ENCODE data around the gene PLA2R1. TPM values are rescaled to one million over a fixed set of nuclear protein-coding genes. Genes with fewer than 3 reads are reported as not detected.
"Not testable (repeated sequence)": the region's sequence is repeated elsewhere in the genome, so short reads cannot be mapped to it uniquely, and the experiment has no call there.

The PLA2R1 gene
- total RNA-seq, 1 experiment from 2014 or later: 2.3 TPM

DNA sequence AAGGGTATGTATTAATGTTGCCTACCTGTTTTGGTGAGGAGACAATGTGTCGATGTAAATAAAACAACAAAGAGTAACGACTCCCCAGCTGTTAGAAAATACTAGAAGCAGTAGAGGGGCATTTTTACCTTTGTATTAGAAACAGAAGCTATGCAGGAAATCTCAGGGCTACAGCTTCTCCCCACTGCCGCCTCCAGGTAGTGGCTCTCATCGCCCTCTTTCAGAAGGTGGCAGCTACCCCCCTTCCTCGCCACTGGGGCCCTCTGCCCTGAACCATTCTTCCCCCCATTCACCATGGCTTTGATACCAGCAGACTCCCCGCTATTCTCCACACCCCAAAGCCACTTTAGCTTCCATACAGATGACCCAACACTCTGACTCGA is 6.7 kb downstream of the PLA2R1 start:
- DNase-seq (ENCODE audit: low read depth in 1 of 2, low spot score in 2 of 2): no peak
- Histone ChIP-seq H3K4me3 (no peak overlapping the region), H3K36me3 (no peaks in the 10 kb centered on the region), H3K27me3 (replicated peaks) (0 out of 2 replicates have a peak, but pooled peaks cover 3% of the 10 kb centered on the region), H3K27ac (no peak overlapping the region), H3K4me1 (replicated peaks) (no peaks in the 10 kb centered on the region), H3K9me3 (replicated peaks) (no peaks in the 10 kb centered on the region)

DNA sequence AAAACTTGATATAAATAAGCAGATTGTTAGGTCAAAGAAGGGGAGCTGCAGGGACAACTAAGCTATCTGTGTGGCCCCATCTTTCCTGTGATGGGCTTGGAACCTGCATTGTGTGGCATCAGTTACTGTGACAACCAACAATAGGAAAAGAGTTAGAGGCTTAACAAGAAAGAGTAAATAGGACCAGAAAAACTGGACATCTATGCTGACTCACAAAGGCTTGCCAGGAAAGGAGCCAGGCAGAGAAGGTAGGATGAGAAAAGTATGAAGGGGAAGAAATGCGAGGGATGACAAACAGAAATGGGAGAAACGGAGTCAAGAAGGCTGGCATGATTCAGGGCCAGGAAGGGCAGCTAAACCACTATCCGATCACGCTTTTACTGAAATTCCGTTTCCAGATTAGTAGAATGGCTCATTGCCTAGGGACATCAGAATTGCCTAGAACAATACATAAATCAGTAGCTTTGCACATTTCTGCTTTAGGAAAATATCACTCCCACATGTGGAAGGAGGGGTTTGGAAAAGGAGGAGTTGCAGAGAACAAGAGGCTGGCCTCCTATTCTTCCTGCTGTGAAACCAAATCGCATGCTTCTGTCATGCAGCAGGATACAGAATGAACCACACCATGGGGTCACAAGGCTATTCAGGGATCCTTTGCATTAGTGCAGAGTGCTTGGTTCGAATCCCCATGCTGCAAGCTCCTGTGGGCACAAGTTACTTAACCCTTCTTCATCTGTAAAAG is 7.3 kb downstream of the PLA2R1 start:
- Histone ChIP-seq H3K27ac (no peak overlapping the region), H3K9me3 (replicated peaks) (no peaks in the 10 kb centered on the region), H3K27me3 (replicated peaks) (0 out of 2 replicates have a peak, but pooled peaks cover 3% of the 10 kb centered on the region), H3K4me3 (no peak overlapping the region), H3K36me3 (no peaks in the 10 kb centered on the region), H3K4me1 (replicated peaks) (no peaks in the 10 kb centered on the region)
- DNase-seq (ENCODE audit: low read depth in 1 of 2, low spot score in 2 of 2): no peak

- no peaks in the 10 kb centered on the region for H3K36me3 ChIP-seq
- H3K4me1 ChIP-seq (replicated peaks): no peaks in the 10 kb centered on the region
- H3K9me3 ChIP-seq (replicated peaks): no peaks in the 10 kb centered on the region
- H3K27me3 ChIP-seq (replicated peaks): 0 out of 2 replicates have a peak, but pooled peaks cover 3% of the 10 kb centered on the region
- H3K4me3 ChIP-seq: no peak overlapping the region
- no peak overlapping the region for H3K27ac ChIP-seq
- DNase-seq (ENCODE audit: low read depth in 1 of 2, low spot score in 2 of 2): no peak
Observed at GRCh38 chr2:160053946-160054345, 8.5 kb downstream of the PLA2R1 start.

DNA sequence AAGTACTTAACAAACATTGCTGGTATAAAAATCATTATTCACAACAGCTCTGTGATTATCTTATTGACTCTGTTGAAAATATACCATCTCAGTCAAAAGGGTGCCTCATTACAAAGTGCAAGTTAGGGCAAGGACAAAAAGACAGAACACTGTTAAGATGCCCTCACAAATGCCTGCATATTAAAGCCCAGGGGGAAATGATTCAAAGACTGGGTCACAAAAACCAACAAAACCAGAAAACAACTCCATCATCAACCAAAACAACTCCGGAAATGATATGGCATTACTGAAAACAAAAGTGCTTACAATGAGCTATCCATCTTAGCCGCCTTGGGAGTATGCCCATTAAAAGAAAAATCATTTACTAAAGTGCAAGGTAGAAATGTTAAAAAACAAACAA is 9.9 kb downstream of the PLA2R1 start:
- Histone ChIP-seq H3K27me3 (replicated peaks) (0 out of 2 replicates have a peak, but pooled peaks cover 3% of the 10 kb centered on the region), H3K36me3 (no peaks in the 10 kb centered on the region), H3K9me3 (replicated peaks) (no peaks in the 10 kb centered on the region), H3K27ac (no peak overlapping the region), H3K4me3 (no peak overlapping the region), H3K4me1 (replicated peaks) (no peaks in the 10 kb centered on the region)
- DNase-seq (ENCODE audit: low read depth in 1 of 2, low spot score in 2 of 2): no peak

DNA sequence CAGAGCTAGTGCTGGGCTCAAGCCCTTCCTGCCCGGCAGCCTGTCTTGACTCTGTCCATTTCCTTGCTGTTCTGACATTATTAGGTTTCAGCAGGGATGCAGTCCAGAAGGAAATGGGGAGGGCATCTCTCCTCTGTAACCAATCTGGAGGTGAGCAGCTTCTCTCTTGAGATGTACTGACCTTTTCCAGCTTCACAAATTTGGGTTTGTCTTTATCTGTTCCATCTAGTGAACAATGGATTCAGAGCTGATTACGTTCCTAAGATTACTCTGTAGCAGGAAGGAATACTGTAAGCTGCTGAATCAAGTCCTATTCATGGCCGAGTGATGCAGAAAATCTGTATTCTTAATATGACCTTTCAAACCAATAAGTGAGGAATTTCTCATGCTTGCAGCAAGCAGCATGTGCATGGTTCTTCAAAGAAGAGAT is 11.0 kb downstream of the PLA2R1 start:
- Histone ChIP-seq H3K27me3 (replicated peaks) (0 out of 2 replicates have a peak, but pooled peaks cover 3% of the 10 kb centered on the region), H3K27ac (no peak overlapping the region), H3K36me3 (no peaks in the 10 kb centered on the region), H3K4me3 (no peak overlapping the region), H3K9me3 (replicated peaks) (no peaks in the 10 kb centered on the region), H3K4me1 (replicated peaks) (no peaks in the 10 kb centered on the region)
- DNase-seq (ENCODE audit: low read depth in 1 of 2, low spot score in 2 of 2): no peak

DNA sequence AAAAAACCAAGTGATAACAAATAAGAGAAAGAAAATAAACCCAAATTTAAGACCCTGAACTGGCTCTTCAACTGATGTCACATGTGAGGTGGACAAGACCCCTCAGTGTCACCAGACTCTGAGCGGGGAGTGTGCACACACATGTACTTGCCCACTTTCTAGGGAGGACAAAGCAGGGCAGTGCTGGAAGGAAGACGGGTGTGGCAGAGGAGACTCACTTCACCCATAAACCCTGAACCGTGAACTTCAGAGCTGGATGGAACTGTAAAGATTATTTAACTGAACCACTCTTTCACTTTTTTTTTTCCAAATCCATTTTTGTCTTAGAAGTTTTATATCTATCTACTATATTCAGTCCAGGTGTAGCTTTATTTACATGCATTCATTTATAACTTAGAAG is 12.3 kb downstream of the PLA2R1 start:
- no peak for DNase-seq (ENCODE audit: low read depth in 1 of 2, low spot score in 2 of 2)
- 0 out of 2 replicates have a peak, but pooled peaks cover 3% of the 10 kb centered on the region for H3K27me3 ChIP-seq (replicated peaks)
- no peak overlapping the region for H3K4me3 ChIP-seq
- H3K27ac ChIP-seq: no peak overlapping the region
- no peaks in the 10 kb centered on the region for H3K36me3 ChIP-seq
- no peaks in the 10 kb centered on the region for H3K4me1 ChIP-seq (replicated peaks)
- H3K9me3 ChIP-seq (replicated peaks): no peaks in the 10 kb centered on the region

GRCh38 chr2:160045703-160046210 is 16.7 kb downstream of the PLA2R1 start:
- H3K4me1 ChIP-seq (replicated peaks): no peaks in the 10 kb centered on the region
- H3K36me3 ChIP-seq: no peaks in the 10 kb centered on the region
- no peak overlapping the region for H3K27ac ChIP-seq
- no peak overlapping the region for H3K4me3 ChIP-seq
- DNase-seq (ENCODE audit: low read depth in 1 of 2, low spot score in 2 of 2): no peak
- H3K9me3 ChIP-seq (replicated peaks): no peaks in the 10 kb centered on the region
- no peaks in the 10 kb centered on the region for H3K27me3 ChIP-seq (replicated peaks)

GRCh38 chr2:160044728-160045127 is 17.7 kb downstream of the PLA2R1 start:
- no peak for DNase-seq (ENCODE audit: low read depth in 1 of 2, low spot score in 2 of 2)
- no peak overlapping the region for H3K4me3 ChIP-seq
- no peaks in the 10 kb centered on the region for H3K36me3 ChIP-seq
- no peaks in the 10 kb centered on the region for H3K27me3 ChIP-seq (replicated peaks)
- H3K9me3 ChIP-seq (replicated peaks): no peaks in the 10 kb centered on the region
- no peak overlapping the region for H3K27ac ChIP-seq
- H3K4me1 ChIP-seq (replicated peaks): no peaks in the 10 kb centered on the region; the same call in 1 of the 2 replicates

DNA sequence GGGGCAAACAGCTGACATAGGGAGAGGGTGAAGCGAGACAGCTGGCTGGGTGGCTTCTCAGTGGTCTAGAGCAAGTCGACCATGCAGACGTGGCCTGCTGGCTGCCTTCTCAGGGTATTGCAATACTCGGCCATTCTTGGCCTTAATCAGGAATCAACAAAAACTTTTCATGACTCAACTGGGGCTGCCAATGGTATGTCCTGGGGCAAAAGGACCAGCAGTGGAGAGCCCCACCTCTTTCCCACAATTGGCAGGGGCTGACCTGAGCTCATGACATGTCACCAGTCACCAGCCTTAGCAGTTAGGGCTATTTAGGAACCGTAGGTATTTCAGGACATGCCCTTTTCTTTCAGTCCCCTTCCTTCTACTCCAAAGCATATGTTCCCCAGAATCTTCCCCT is 19.1 kb downstream of the PLA2R1 start:
- H3K27ac ChIP-seq: no peak overlapping the region
- no peaks in the 10 kb centered on the region for H3K36me3 ChIP-seq
- H3K4me3 ChIP-seq: no peak overlapping the region
- H3K4me1 ChIP-seq (replicated peaks): peaks cover 4% of the 10 kb centered on the region; the same call in 1 of the 2 replicates
- H3K27me3 ChIP-seq (replicated peaks): no peaks in the 10 kb centered on the region
- no peak for DNase-seq (ENCODE audit: low read depth in 1 of 2, low spot score in 2 of 2)
- no peaks in the 10 kb centered on the region for H3K9me3 ChIP-seq (replicated peaks)

DNA sequence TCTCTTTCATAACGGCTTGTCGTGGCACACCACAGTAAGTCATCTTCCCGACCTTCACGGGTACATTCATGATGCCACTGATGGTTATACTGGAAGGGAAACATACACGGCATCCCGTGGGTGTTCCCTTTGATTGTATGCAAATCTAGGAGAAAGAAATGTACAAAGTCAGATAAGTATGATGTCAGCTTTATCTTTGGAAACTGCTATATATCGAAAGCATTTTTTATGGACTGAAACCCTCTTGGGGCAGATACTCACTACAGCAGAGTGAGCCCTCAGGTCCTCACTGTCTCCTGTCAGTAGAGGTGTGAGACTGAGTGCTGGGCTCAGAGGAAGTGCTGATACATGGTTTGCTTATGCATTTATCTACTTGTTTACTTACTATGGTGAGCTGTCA is 20.4 kb downstream of the PLA2R1 start:
- H3K27me3 ChIP-seq (replicated peaks): no peaks in the 10 kb centered on the region
- H3K4me1 ChIP-seq (replicated peaks): peaks cover 4% of the 10 kb centered on the region; the same call in 1 of the 2 replicates
- H3K4me3 ChIP-seq: no peak overlapping the region
- no peaks in the 10 kb centered on the region for H3K9me3 ChIP-seq (replicated peaks)
- H3K36me3 ChIP-seq: no peaks in the 10 kb centered on the region
- H3K27ac ChIP-seq: no peak overlapping the region
- no peak for DNase-seq (ENCODE audit: low read depth in 1 of 2, low spot score in 2 of 2)

- peaks cover 4% of the 10 kb centered on the region; the same call in 1 of the 2 replicates for H3K4me1 ChIP-seq (replicated peaks)
- no peak overlapping the region for H3K4me3 ChIP-seq
- no peaks in the 10 kb centered on the region for H3K36me3 ChIP-seq
- DNase-seq (ENCODE audit: low read depth in 1 of 2, low spot score in 2 of 2): no peak
- H3K27ac ChIP-seq: no peak overlapping the region
- no peaks in the 10 kb centered on the region for H3K27me3 ChIP-seq (replicated peaks)
- H3K9me3 ChIP-seq (replicated peaks): no peaks in the 10 kb centered on the region
Observed at GRCh38 chr2:160041091-160041490, 21.3 kb downstream of the PLA2R1 start.

GRCh38 chr2:160039166-160039903 is 23.1 kb downstream of the PLA2R1 start:
- Histone ChIP-seq H3K4me3 (no peak overlapping the region), H3K36me3 (no peaks in the 10 kb centered on the region), H3K27me3 (replicated peaks) (no peaks in the 10 kb centered on the region), H3K4me1 (replicated peaks) (peaks cover 6% of the 10 kb centered on the region), H3K9me3 (replicated peaks) (no peaks in the 10 kb centered on the region), H3K27ac (no peak overlapping the region)
- no peak for DNase-seq (ENCODE audit: low read depth in 1 of 2, low spot score in 2 of 2)

DNA sequence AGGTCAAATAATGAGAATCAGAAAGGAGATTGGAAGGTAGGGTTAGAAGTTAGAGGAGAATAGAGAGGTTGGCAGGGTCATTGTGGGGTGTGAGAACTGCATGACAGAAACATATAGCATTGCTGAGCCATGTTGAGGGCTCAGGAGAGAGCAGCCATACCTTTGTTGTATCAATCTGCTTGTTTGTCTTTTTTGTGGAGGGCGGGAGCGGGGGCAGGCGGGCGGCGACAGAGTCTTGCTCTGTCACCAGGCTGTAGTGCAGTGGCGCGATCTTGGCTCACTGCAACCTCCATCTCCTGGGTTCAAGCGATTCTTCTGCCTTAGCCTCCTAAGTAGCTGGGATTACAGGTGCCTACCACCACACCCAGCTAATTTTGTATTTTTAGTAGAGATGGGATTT is 23.8 kb downstream of the PLA2R1 start:
- peaks cover 13% of the 10 kb centered on the region for H3K4me1 ChIP-seq (replicated peaks)
- not testable (repeated sequence) for H3K27ac ChIP-seq; H3K4me3 ChIP-seq; H3K36me3 ChIP-seq; DNase-seq (ENCODE audit: low read depth in 1 of 2, low spot score in 2 of 2); H3K9me3 ChIP-seq (replicated peaks); H3K27me3 ChIP-seq (replicated peaks)

- Histone ChIP-seq H3K9me3 (replicated peaks) (no peaks in the 10 kb centered on the region), H3K36me3 (no peaks in the 10 kb centered on the region), H3K4me1 (replicated peaks) (peaks cover 15% of the 10 kb centered on the region), H3K27ac (no peak overlapping the region), H3K4me3 (no peak overlapping the region), H3K27me3 (replicated peaks) (no peaks in the 10 kb centered on the region)
- no peak for DNase-seq (ENCODE audit: low read depth in 1 of 2, low spot score in 2 of 2)
Observed at GRCh38 chr2:160036736-160037135, 25.7 kb downstream of the PLA2R1 start.
